Ramos (cell line): ENCODE measurements around the gene VWA7.
"Not testable (repeated sequence)": the region's sequence is repeated elsewhere in the genome, so short reads cannot be mapped to it uniquely, and the experiment has no call there.

Source experiments
- in situ Hi-C: fragments of 300-500 bp; cut with MboI; formaldehyde crosslinking; loops from one replicate; pipeline ENCODE4 v1.14.3; 2022; ENCODE audit warnings: low sequenced_read_pairs; ENCODE audit not compliant: unreplicated experiment

Gene VWA7, protein sequence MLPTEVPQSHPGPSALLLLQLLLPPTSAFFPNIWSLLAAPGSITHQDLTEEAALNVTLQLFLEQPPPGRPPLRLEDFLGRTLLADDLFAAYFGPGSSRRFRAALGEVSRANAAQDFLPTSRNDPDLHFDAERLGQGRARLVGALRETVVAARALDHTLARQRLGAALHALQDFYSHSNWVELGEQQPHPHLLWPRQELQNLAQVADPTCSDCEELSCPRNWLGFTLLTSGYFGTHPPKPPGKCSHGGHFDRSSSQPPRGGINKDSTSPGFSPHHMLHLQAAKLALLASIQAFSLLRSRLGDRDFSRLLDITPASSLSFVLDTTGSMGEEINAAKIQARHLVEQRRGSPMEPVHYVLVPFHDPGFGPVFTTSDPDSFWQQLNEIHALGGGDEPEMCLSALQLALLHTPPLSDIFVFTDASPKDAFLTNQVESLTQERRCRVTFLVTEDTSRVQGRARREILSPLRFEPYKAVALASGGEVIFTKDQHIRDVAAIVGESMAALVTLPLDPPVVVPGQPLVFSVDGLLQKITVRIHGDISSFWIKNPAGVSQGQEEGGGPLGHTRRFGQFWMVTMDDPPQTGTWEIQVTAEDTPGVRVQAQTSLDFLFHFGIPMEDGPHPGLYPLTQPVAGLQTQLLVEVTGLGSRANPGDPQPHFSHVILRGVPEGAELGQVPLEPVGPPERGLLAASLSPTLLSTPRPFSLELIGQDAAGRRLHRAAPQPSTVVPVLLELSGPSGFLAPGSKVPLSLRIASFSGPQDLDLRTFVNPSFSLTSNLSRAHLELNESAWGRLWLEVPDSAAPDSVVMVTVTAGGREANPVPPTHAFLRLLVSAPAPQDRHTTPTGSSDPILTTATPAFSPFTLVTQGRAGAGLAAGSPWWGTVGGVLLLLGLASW

DNA sequence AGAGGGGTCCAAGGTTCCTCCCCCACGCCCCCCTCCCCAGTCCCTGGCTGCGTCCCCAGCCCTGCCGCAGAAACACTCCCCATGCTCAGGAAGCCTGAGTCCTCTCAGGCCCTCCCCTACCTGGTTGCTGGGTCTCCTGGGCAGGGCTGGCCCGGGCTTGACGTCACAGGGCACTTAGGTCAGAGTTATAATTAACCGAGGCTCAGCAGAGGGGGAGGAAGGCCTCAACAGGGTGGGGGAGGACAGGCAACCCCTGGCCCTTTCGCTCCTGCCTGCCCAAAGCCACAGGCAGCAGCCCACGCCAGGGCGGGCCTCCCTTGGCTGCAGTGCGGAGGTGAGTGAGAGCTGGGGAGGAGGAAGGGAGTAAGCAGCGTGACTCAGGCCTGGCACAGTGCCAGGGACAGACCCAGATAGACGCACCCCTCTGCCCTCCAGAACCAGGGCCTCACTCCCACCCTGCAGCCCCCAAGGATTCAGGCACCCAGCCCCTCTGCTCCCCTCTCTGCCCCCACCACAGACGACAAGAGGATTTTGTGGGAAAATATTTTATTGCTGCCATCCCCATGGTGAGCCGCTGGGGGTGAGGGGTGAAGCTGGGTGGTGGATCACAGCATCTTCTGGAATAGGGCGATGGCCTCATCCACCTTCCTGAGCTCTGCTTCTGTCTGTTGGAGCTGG is at the start of gene VWA7:
VWA7 (minus strand) TSS at position 340 of the 678 bp plus-strand sequence. CDS start 549 bp downstream, outside the sequence.
- in situ Hi-C loops, result no loop called here

DNA sequence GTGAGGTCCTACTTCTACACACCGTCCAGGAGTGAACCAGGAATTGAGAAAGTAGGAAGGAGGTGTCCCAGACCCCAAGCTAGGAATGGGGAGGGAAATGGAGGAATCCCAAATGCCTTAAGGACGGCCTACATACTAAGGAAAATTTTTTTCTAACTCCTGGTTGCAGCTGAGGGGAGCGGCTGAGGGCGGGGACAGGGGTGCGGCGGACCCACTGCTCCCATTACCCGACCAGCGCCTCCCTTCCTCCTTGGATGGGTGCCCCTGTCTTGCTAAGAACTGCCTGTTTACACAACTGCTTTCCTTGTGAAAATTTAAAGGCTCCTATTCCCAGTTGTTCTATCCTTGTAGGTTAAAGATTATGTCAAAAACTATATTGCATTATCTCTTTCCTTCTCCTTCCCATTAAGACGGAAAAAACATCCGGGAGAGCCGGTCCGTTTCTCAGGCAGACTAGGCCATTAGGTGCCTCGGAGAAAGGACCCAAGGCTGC is 49.7 kb upstream of the VWA7 start:
- in situ Hi-C loops, result no loop called here

- in situ Hi-C loops, result no loop called here
Measured at GRCh38 chr6:31825553-31825952, 48.4 kb upstream of the VWA7 start.

DNA sequence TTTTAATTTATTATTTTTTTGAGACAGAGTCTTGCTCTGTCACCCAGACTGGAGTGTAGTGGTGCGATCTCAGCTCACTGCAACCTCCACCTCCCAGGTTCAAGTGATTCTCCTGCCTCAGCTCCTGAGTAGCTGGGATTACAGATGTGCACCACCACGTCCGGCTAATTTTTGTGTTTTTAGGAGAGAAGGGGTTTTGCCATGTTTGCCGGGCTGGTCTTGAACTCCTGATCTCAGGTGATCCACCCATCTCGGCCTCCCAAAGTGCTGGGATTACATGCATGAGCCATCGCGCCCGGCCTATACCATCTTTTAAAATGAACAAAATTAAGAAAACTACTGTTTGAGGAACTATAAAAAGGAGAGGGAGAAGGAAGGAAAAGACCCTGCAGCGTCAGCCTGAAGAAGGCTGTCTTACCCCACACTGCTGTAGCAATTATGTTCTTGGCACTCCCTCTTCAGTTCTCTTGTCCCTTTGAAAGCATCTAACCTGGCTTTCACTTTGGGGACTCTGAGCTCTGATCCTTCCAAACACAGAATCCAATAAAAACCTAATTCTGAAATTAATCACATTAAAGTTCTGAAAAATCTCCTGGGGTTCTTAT is 46.6 kb upstream of the VWA7 start:
- in situ Hi-C loops, result not testable (repeated sequence)

GRCh38 chr6:31822036-31822821 is 45.1 kb upstream of the VWA7 start:
- in situ Hi-C loops, result no loop called here

GRCh38 chr6:31821301-31822035 is 44.3 kb upstream of the VWA7 start:
- in situ Hi-C loops, result no loop called here

- in situ Hi-C loops, result not testable (repeated sequence)
Measured at GRCh38 chr6:31820399-31820798, 43.3 kb upstream of the VWA7 start.

DNA sequence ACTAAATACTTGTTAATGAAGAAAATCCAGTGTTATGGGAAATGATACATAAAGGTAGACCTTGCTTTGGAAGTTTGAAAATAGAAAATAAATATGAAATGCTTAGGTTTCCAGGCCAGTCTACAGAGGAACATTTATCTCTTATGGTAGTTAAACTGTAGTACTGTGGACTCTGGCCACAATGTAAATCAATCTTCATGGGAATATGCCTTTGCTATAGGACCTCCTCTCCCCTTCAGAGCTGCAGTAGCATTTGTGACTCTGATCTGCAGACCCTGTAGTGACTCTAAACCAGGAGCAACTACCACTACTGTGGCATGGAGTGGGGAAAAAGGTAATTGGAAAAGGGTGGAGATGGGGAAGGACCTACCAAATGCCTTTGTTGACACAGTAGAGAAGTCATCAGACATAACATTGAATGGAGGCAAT is 42.8 kb upstream of the VWA7 start:
- in situ Hi-C loops, result no loop called here

DNA sequence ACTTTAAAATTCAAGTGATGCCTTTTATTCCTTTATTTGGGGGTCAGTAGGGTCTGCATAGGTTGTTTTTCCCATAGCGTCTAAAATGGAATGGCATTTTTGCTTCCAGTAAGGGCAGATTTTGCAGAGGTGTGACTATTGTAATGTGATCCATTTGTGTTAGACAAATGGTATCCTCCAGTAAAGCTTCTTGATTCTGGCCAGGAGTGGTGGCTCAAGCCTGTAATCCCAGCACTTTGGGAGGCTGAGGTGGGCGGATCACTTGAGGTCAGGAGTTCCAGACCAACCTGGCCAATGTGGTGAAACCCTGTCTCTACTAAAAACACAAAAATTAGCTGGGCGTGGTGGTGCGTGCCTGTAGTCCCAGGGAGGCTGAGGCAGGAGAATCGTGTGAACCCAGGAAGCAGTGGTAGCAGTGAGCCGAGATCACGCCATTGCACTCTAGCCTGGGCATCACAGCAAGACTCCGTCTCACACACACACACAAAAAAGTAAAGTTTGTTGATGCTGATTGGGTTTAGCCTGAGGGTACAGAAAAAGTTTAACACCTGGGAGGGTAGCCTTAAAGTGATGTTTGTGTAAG is 40.9 kb upstream of the VWA7 start:
- in situ Hi-C loops, result not testable (repeated sequence)

- in situ Hi-C loops, result not testable (repeated sequence)
Measured at GRCh38 chr6:31817133-31817928, 40.2 kb upstream of the VWA7 start.

DNA sequence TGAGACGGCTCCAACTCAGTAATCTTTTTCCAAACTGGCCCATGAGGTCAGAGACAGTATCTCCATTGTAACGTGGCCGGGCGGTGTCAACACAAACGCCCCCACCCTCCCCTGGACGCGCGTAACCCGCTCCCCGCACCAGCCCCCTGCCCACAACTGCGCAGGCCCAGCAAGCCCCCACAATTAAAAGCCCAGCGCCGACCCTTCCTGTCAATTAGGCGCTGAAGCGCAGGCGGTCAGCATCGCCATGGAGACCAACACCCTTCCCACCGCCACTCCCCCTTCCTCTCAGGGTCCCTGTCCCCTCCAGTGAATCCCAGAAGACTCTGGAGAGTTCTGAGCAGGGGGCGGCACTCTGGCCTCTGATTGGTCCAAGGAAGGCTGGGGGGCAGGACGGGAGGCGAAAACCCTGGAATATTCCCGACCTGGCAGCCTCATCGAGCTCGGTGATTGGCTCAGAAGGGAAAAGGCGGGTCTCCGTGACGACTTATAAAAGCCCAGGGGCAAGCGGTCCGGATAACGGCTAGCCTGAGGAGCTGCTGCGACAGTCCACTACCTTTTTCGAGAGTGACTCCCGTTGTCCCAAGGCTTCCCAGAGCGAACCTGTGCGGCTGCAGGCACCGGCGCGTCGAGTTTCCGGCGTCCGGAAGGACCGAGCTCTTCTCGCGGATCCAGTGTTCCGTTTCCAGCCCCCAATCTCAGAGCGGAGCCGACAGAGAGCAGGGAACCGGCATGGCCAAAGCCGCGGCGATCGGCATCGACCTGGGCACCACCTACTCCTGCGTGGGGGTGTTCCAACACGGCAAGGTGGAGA is 38.1 kb upstream of the VWA7 start, which contains the start of the genes HSPA1A and HSPA1L:
HSPA1A (plus strand) TSS at position 519 of the 814 bp plus-strand sequence; CDS start at position 733, 214 bp downstream.
HSPA1L (minus strand) TSS at position 259 of the 814 bp plus-strand sequence. CDS start 3,311 bp downstream, outside the sequence.
- in situ Hi-C loops, result no loop called here

GRCh38 chr6:31814677-31815024 is 37.5 kb upstream of the VWA7 start:
- in situ Hi-C loops, result no loop called here

DNA sequence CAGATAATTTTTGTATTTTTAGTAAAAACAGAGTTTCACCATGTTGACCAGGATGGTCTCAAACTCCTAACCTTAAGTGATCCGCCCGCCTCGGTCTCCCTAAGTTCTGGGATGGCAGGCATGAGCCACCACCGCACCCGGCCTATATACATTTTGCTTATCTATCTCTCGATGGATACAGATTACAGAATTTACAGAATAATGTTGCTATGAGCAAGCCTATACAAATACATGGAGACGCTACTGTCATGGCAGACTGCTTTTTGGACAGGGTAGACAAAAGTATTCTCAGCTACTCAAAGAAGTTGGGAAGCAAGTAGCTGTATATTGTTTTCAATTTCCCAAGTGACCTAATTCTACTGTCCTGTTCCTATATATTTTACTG is 36.3 kb upstream of the VWA7 start:
- in situ Hi-C loops, result no loop called here

- in situ Hi-C loops, result no loop called here
Measured at GRCh38 chr6:31811645-31812044, 34.5 kb upstream of the VWA7 start.

DNA sequence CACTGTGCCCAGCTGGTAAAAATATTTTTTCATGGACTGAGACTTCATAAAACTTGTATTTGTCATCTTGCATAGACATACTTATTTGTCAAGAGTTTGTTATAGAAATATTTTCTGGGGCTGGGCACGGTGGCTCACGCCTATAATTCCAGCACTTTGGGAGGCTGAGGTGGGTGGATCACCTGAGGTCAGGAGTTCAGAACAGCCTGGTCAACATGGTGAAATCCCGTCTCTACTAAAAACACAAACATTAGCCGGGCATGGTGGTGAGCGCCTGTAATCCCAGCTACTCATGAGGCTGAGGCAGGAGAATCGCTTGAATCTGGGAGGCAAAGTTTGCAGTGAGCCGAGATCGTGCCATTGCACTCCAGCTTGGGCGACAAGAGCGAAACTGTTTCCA is 31.5 kb upstream of the VWA7 start:
- in situ Hi-C loops, result not testable (repeated sequence)

DNA sequence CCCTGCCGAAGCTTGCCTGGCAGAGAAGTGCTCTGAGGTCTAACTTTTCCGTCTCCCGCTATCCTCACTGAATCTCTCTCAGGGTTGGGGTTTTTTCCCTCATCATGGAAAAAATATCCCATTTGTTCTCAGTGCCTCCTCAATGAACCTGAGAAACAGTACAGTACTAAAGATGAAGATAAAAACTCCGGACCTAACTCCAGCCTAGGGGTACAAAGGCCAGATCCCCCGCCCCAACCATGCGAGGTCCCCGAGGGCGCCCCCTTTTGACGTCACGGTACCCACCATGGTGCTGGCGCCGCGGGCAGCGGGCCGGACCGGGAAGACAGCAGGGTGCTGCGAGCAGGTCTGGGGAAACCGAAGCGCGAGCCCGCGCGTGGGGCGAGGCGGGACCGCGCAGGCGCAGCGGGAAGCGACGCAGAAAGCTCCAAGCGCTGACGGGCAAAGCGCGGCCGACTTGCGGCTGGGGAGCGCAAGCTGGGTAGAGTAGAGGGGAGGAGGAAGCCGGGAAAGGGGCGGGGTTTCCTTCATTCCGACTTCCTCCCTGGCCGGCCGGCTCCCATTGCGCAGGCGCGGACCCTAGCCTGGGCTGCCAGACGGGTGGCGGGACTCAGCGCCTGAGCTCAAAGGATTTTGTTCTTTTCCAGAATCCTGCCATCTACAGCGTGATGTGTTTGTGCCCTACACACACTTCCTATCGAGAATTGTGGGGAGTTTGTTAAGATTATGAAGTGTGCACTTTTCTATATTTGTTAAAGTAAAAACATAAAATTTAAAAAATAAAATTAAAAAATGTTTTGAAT is 29.5 kb upstream of the VWA7 start, which contains the start of gene LSM2:
LSM2 (minus strand) TSS at position 497 of the 803 bp plus-strand sequence; CDS start at position 288, 209 bp downstream.
- in situ Hi-C loops, result no loop called here
